Endothelial cell of umbilical vein (primary cell): ENCODE measurements around the gene KCNH5. TPM values are rescaled to one million over a fixed set of nuclear protein-coding genes. Genes with fewer than 3 reads are reported as not detected.

Experiments used
- BruUV-seq: library from RNA; stranded (reverse); fragments of 400-500 nt; replicated peaks from 2 replicates; lab custom pipeline; 2021; lab: Mats Ljungman, UMichigan
- CTCF ChIA-PET: fragments of 300-600, 350-600 bp; sonication (Branson Sonifier 250); formaldehyde crosslinking; loops from one replicate; lab custom pipeline; 2021; ENCODE audit warnings: antibody characterized with exemption, inconsistent platforms; lab: Charles Lee
- POLR2A ChIA-PET: fragments of 300-600, 350-600 bp; sonication (Branson Sonifier 250); formaldehyde crosslinking; loops from one replicate; lab custom pipeline; 2021; ENCODE audit warnings: antibody characterized with exemption, inconsistent platforms; lab: Charles Lee
- DNase-seq: peaks from one replicate; pipeline ENCODE4 v3.0.0-alpha.2; 2011; ENCODE audit warnings: low read depth, low spot score
- FAIRE-seq: peaks from 2 replicates; lab custom pipeline; 2011; peaks lifted over from hg19 to GRCh38; lab: Jason Lieb, UNC
- H2AFZ ChIP-seq: 2 replicates; pipeline ENCODE4 v1.6.0; 2012; ENCODE audit warnings: low read depth, low read length, control low read depth, inconsistent platforms
- H3K27ac ChIP-seq: 2 replicates; pipeline ENCODE4 v1.5.1; 2011; ENCODE audit warnings: low read depth, mild to moderate bottlenecking, control low read depth, low read length, moderate library complexity; ENCODE audit not compliant: insufficient read depth
- H3K27me3 ChIP-seq, 2 experiments: 2 replicates each; pipeline versions ENCODE4 v1.6.0 to v1.6.1; 2011; ENCODE audit warnings: low read length in 2 of 2, mixed read lengths in 1 of 2; ENCODE audit not compliant: control insufficient read depth in 2 of 2, insufficient read depth in 2 of 2
- H3K36me3 ChIP-seq, 2 experiments: 2 replicates in 1 of 2; 3 replicates in 1 of 2; pipeline ENCODE4 v1.5.1; 2011; ENCODE audit warnings: low read length in 2 of 2, mild to moderate bottlenecking in 1 of 2, moderate library complexity in 1 of 2; ENCODE audit not compliant: control insufficient read depth in 2 of 2, insufficient read depth in 2 of 2; ENCODE audit errors: extremely low read depth in 1 of 2
- H3K4me1 ChIP-seq: 3 replicates; pipeline ENCODE4 v1.5.1; 2011; ENCODE audit warnings: mild to moderate bottlenecking, low read length; ENCODE audit not compliant: control insufficient read depth, insufficient read depth; ENCODE audit errors: extremely low read depth
- H3K4me2 ChIP-seq: 2 replicates; pipeline ENCODE4 v1.6.1; 2011; ENCODE audit warnings: low read length, control low read depth, mixed read lengths; ENCODE audit not compliant: insufficient read depth
- H3K4me3 ChIP-seq, 3 experiments: fragments of 200-600 bp in 1 of 3; sonication (generic), shearing (Covaris generic) in 1 of 3; replicated peaks in 1 of 3; 2 replicates each; pipeline ENCODE4 v1.5.1; 2011 to 2016; ENCODE audit warnings: control low read depth in 3 of 3, low read length in 3 of 3, mild to moderate bottlenecking in 2 of 3, inconsistent platforms in 1 of 3, low read depth in 1 of 3, moderate library complexity in 1 of 3; ENCODE audit not compliant: insufficient read depth in 1 of 3
- H3K79me2 ChIP-seq: 2 replicates; pipeline ENCODE4 v1.6.0; 2012; ENCODE audit warnings: low read length, inconsistent platforms; ENCODE audit not compliant: control insufficient read depth, insufficient read depth
- H3K9ac ChIP-seq: replicated peaks from 2 replicates; pipeline ENCODE3; 2011; ENCODE audit warnings: low read length, control low read depth; ENCODE audit not compliant: insufficient read depth; ENCODE audit errors: extremely low read depth
- H3K9me1 ChIP-seq: replicated peaks from 3 replicates; pipeline ENCODE4 v1.6.0; 2011; ENCODE audit warnings: mild to moderate bottlenecking, low read length; ENCODE audit not compliant: control insufficient read depth, insufficient read depth; ENCODE audit errors: extremely low read depth
- H3K9me3 ChIP-seq: replicated peaks from 2 replicates; pipeline ENCODE4 v1.5.1; 2012; ENCODE audit warnings: low read length, inconsistent platforms; ENCODE audit not compliant: control insufficient read depth, insufficient read depth
- H4K20me1 ChIP-seq: replicated peaks from 2 replicates; pipeline ENCODE3; 2011; ENCODE audit warnings: mild to moderate bottlenecking, low read length; ENCODE audit not compliant: control insufficient read depth, insufficient read depth; ENCODE audit errors: extremely low read depth
- EZH2 ChIP-seq: IDR thresholded peaks from 2 replicates; pipeline ENCODE4 v1.6.1; 2012; ENCODE audit warnings: borderline replicate concordance, low read depth, mild to moderate bottlenecking, moderate library complexity, low read length, inconsistent platforms; ENCODE audit not compliant: severe bottlenecking
- FOS ChIP-seq: IDR thresholded peaks from 2 replicates; pipeline ENCODE4 v1.6.1; 2011; ENCODE audit warnings: mild to moderate bottlenecking, low read length, moderate library complexity, borderline replicate concordance; ENCODE audit not compliant: insufficient read depth
- GATA2 ChIP-seq: IDR thresholded peaks from 2 replicates; pipeline ENCODE4 v1.7.0; 2011; ENCODE audit warnings: low read depth, mild to moderate bottlenecking, moderate library complexity, mixed read lengths, low read length; ENCODE audit not compliant: insufficient read length, insufficient read depth
- JUN ChIP-seq: IDR thresholded peaks from 2 replicates; pipeline ENCODE4 v1.6.1; 2011; ENCODE audit warnings: borderline replicate concordance, low read depth; ENCODE audit not compliant: insufficient read length, insufficient read depth
- MAX ChIP-seq: IDR thresholded peaks from 2 replicates; pipeline ENCODE4 v1.6.1; 2011; ENCODE audit not compliant: insufficient read depth, insufficient read length
- MYC ChIP-seq: IDR thresholded peaks from one replicate; pipeline ENCODE4 v1.6.1; 2011; ENCODE audit warnings: mild to moderate bottlenecking, low read depth, low read length
- POLR2A ChIP-seq: IDR thresholded peaks from 2 replicates; pipeline ENCODE4 v1.6.1; 2012; ENCODE audit warnings: low read depth, mild to moderate bottlenecking, control low read depth, low read length
- POLR2AphosphoS5 ChIP-seq: IDR thresholded peaks from 2 replicates; pipeline ENCODE4 v1.6.1; 2012; ENCODE audit warnings: low read depth, mild to moderate bottlenecking, control low read depth, low read length, moderate library complexity; ENCODE audit not compliant: insufficient read depth
- dilution Hi-C: fragments of 300-500 bp; cut with MboI; formaldehyde crosslinking; loops from one replicate; pipeline ENCODE4 v1.15.0; 2019; ENCODE audit warnings: low sequenced_read_pairs; ENCODE audit not compliant: extremely low pct_ligation_motif_present
- intact Hi-C: fragments of 100-400 bp; cut with micrococcal nuclease; formaldehyde crosslinking; loops from one replicate; pipeline ENCODE4 v1.10.0; 2022
- polyA plus RNA-seq, 4 experiments: library from polyadenylated mRNA; depleted of rRNA in 3 of 4; stranded (reverse) in 3 of 4; unstranded in 1 of 4; fragments of >200 nt; gene quantifications; 2 replicates each; pipeline versions ENCODE4 v1.2.1 to v1.2.3, GENCODE V29; 2011 to 2012; ENCODE audit warnings: missing spikeins in 1 of 4
- total RNA-seq: library from RNA; stranded (reverse); gene quantifications from 2 replicates; pipeline ENCODE4 v1.2.3, GENCODE V29; 2021
- TF ChIP-seq, protein P1 (sequence below), 2 donors: IDR thresholded peaks; 1 replicate in 1 of 2; 2 replicates in 1 of 2; pipeline ENCODE4 v1.5.1; 2011; ENCODE audit warnings: low read length in 2 of 2, mild to moderate bottlenecking in 2 of 2, moderate library complexity in 2 of 2, control low read depth in 1 of 2, inconsistent platforms in 1 of 2, low read depth in 1 of 2; ENCODE audit not compliant: insufficient read depth in 1 of 2; ENCODE audit errors: extremely low read depth in 1 of 2

The KCNH5 gene
- total and polyA plus RNA-seq, 2 donors (not counting 3 experiments of a cell fraction or from before 2014, with no cell fraction given), result not detected

DNA sequence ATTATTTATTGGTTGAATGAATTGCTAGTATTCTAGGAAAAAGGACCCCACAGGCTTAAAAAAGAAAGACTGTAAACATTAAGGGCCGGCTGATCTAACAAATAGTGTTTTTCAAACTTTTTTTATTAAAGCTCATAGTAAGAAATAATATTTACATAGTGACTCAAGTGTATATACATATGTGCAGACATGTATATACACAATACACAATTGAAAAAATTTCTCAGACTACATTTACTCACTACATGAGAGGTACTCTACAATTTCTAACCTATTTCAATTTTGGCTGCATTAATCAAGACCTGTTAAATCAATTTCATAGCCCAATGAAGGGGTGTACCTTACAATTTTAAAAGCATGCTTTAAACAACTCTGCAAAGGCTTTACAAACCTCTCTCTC lies 17.5 kb downstream of the KCNH5 start:
- CTCF ChIA-PET, result no interaction called here
- H3K9me3 ChIP-seq, result no peaks in the 10 kb centered on the region
- no peak overlapping the region for H3K4me3 ChIP-seq
- POLR2A ChIA-PET, result no interaction called here
- H3K4me2 ChIP-seq, result no peak overlapping the region
- intact Hi-C loops, result no loop called here
- no peak for TF ChIP-seq POLR2AphosphoS5
- TF ChIP-seq FOS, result no peak
- TF ChIP-seq MAX, result no peak
- no peak for TF ChIP-seq POLR2A
- no peak for TF ChIP-seq GATA2
- TF ChIP-seq, protein P1, sequence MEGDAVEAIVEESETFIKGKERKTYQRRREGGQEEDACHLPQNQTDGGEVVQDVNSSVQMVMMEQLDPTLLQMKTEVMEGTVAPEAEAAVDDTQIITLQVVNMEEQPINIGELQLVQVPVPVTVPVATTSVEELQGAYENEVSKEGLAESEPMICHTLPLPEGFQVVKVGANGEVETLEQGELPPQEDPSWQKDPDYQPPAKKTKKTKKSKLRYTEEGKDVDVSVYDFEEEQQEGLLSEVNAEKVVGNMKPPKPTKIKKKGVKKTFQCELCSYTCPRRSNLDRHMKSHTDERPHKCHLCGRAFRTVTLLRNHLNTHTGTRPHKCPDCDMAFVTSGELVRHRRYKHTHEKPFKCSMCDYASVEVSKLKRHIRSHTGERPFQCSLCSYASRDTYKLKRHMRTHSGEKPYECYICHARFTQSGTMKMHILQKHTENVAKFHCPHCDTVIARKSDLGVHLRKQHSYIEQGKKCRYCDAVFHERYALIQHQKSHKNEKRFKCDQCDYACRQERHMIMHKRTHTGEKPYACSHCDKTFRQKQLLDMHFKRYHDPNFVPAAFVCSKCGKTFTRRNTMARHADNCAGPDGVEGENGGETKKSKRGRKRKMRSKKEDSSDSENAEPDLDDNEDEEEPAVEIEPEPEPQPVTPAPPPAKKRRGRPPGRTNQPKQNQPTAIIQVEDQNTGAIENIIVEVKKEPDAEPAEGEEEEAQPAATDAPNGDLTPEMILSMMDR (IDR thresholded peaks at IDR 0.05; ENCODE audit: extremely low read depth in 1 of 2, insufficient read depth in 1 of 2, low read depth in 1 of 2, low read length in 2 of 2), result no peak
- TF ChIP-seq EZH2, result no peak
- TF ChIP-seq MYC, result no peak
- TF ChIP-seq JUN, result no peak
- no TSS peak for BruUV-seq
- no peaks in the 10 kb centered on the region for H4K20me1 ChIP-seq
- FAIRE-seq (no peak), DNase-seq (no peak)
- H3K9me1 ChIP-seq, result no peaks in the 10 kb centered on the region
- H3K27ac ChIP-seq, result no peak overlapping the region
- H3K4me1 ChIP-seq, result no peaks in the 10 kb centered on the region
- no peak overlapping the region for H2AFZ ChIP-seq
- H3K9ac ChIP-seq, result no peak overlapping the region
- dilution Hi-C loops, result no loop called here
- peaks cover 0 to 16% of the 10 kb centered on the region in 2 experiments for H3K27me3 ChIP-seq
- no peaks in the 10 kb centered on the region for H3K36me3 ChIP-seq
- no peaks in the 10 kb centered on the region for H3K79me2 ChIP-seq
